Activated CD4-positive, CD25-positive, alpha-beta regulatory T cell treated with anti-CD3 and anti-CD28 coated beads, Interleukin-2, amount 50 U/mL, for 72 hours (primary cell): ENCODE data around the gene LPAR3.

Source experiments
- DNase-seq: peaks from one replicate; pipeline ENCODE4 v3.0.0; 2021

Gene LPAR3

GRCh38 chr1:84855691-84856630 lies 37.0 kb downstream of the LPAR3 start:
- DNase-seq, result no peak

DNA sequence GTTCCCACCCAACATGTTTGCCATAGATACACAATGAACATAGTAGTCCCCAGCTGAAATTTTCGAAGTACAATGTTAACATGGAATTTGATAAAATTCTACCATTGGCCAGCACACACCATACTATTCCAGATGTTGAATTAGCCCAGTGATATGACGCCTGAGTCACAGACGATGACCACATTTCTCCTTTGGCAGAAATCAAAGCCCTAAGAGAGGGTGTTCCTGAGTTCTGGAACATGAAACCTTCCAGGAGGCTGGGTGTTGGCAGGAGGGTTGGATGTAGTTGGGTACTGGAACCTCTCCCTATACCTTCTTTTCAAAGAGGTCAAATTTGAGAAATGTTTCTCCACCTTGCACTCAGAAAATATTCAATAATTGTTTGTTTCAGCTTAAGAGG lies 37.8 kb downstream of the LPAR3 start:
- no peak for DNase-seq

GRCh38 chr1:84853741-84854721 lies 39.0 kb downstream of the LPAR3 start:
- no peak for DNase-seq

DNA sequence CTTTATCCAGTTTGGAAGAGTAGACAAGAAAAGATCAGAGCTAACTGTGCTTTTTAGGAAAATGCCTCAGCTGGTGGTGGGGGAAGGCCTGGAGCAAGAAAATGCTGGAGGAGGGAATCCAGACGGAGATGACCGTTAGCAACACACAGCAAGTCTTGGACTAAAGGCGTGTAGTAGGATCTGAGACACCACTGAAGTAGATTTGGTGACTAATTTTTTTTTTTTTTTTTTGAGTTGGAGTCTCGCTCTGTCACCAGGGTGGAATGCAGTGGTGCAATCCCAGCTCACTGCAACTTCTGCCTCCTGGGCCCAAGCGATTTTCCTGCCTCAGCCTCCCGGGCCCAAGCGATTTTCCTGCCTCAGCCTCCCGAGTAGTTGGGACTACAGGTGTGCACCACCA lies 41.2 kb downstream of the LPAR3 start:
- no peak for DNase-seq

DNA sequence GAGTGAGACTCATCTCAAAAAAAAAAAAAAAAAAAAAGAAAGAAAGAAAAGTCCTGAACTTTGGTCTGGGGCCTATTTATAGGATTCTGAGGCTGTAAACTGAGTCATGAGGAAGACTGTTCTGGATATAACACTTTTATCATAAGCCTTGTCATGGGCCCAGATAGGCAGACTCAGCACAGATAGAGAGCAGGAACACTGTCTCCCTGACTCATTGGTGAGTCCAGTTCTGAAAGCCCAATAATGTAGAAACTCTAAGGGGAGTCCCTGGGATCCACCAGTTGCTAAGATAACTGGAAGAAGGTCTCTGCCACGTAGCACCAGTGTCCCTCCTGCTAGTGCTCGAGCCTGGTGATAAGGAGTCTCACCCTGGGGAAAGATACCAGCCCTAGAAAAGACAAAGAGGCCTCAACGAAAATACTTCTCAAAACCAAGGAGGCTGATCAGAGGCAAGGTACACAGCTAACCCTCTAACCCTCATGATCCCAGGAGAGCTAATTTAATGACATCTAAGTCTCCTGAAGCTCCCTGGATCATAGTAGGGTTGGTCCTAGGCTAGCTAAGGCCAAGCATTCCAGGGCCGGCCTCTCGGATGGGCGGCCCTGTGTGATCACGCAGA lies 43.5 kb downstream of the LPAR3 start:
- DNase-seq, result no peak

GRCh38 chr1:84847253-84848250 lies 45.5 kb downstream of the LPAR3 start:
- no peak for DNase-seq

DNA sequence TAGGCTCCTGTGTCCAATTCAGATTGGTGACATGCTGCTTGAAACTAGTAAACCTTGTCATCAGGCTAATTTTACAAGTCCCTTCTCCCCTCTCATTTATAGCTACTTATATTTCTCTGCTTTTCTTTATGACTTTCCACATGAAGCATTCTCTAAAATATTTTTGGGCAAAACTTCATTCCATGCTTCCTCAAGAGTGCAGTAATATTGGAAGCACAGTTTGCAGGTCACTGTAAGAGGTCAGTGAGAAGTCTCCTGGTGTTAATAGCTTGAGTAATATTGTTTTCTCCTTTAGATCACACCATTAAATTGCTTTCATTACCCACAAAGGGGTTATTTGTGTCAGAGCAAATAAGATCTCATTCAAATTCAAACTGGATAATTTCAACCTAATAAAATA lies 46.6 kb downstream of the LPAR3 start:
- no peak for DNase-seq

GRCh38 chr1:84845357-84845756 lies 47.6 kb downstream of the LPAR3 start:
- no peak for DNase-seq

DNA sequence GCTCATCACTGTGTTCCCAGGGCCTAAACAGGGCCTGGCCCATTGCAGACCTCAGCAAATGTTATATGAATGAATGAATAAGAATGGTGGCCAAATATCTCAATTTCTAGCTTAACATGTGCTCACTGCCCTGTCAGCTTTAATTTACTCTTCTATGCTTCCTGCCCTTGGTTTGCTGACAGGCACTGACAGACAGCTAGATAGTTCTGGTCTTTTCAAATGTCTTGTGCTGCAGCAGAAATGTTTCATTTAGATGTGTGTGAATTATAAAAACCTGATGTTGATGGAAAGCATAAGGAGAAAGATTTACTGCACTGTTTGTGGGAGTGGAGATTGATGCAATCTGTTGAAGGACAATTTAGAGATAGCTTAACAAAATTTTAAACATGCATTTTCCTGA lies 48.9 kb downstream of the LPAR3 start:
- DNase-seq, result no peak

DNA sequence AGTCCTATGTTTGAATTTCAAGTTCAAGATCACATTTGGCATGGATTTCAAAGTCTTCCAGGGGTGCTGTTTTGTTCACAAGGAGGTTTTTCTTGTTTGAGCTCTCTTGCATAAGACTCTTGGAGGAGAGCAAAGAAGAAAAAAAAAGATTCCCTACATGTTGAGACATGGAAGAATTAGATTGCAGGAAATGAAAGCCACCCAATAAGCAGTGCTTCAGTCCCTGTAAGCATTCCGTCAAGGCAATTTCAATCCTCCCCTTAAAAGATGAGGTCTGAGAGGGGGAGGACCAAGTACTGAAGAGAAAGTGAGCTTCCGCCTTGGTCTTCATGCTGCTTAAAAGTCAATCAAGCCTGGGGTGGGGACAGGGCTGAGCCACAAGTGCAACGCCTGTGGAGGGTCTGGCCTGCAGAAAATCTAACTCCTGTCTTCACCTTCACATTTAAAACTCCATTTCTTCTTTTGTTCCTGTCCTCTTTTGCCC lies 50.2 kb downstream of the LPAR3 start:
- no peak for DNase-seq

- DNase-seq, result no peak
Observed at GRCh38 chr1:84841971-84842370, 51.0 kb downstream of the LPAR3 start.

DNA sequence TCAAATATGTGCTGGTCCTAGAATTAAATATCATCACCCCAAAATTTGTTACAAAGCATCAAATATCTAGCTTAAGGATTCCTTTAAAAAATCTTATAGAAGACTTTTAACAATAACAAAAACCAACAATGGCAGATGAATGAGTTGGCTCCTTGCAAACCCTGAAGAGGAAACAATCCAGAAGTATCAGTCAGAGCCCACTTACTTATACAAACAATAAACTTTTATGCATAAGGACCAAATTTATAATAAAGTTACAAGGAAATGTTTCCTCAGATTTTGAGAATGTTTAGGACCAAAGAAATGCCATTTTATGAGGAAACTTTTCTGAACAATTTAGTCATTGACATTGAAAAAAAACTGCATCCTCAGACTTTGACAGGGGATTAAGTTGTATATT lies 52.7 kb downstream of the LPAR3 start:
- DNase-seq, result no peak

GRCh38 chr1:84839544-84839943 lies 53.5 kb downstream of the LPAR3 start:
- no peak for DNase-seq

DNA sequence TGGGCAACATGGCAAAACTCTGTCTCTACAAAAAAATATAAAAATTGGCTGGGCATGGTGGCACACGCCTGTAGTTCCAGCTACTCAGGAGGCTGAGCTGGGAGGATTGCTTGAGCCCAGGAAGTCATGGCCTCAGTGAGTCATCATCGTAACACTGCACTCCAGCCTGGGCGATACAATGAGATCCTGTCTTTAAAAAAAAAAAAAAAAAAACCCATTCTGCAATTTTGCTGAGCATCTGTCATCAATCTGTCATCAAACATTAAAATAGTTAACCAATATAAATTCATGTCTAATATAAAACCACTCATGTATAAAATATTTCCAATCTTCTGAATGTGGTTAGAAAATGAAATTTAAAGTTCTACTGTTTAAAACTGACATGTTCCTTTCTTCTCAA lies 56.9 kb downstream of the LPAR3 start:
- DNase-seq, result no peak

- no peak for DNase-seq
Observed at GRCh38 chr1:84835169-84835568, 57.8 kb downstream of the LPAR3 start.

- DNase-seq, result no peak
Observed at GRCh38 chr1:84834419-84835064, 58.5 kb downstream of the LPAR3 start.

DNA sequence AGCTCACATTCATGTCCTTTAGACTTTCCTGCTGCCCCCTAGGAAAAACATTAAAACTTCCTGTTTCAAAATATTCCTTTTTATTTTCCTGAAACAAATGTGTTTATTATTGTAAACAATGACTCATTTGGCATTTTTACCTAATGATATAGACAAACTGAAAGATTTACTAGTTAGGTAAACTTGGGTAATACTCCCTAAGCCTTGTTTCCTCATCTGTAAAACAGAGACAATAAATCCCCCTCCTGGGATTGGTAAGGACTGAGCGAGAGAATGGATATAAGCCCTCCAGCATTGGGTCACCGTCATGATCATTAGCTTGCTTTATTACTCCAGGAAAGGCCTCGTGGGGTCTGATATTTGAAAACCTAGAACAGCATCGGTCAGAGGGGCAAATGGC lies 59.8 kb downstream of the LPAR3 start:
- no peak for DNase-seq

- DNase-seq, result no peak
Observed at GRCh38 chr1:84830136-84830535, 62.9 kb downstream of the LPAR3 start.

- DNase-seq, result no peak
Observed at GRCh38 chr1:84827976-84828375, 65.0 kb downstream of the LPAR3 start.

- no peak for DNase-seq
Observed at GRCh38 chr1:84827555-84827954, 65.5 kb downstream of the LPAR3 start.

- no peak for DNase-seq
Observed at GRCh38 chr1:84825161-84825560, 67.8 kb downstream of the LPAR3 start.
